HepG2 (cell line): Measurements from ENCODE around the gene PLEKHA6.

Experiments
- CTCF ChIP-seq: sonication (generic); formaldehyde crosslinking; IDR thresholded peaks from 2 replicates; pipeline ENCODE4 v1.5.0; 2020; ENCODE audit warnings: mild to moderate bottlenecking, missing genetic modification reagents, moderate library complexity
- ESRRA ChIP-seq: sonication (generic); formaldehyde crosslinking; IDR thresholded peaks from 2 replicates; pipeline ENCODE4 v1.5.1; 2020; ENCODE audit warnings: mild to moderate bottlenecking, low read depth, missing genetic modification reagents
- SMC3 ChIP-seq: IDR thresholded peaks from 2 replicates; pipeline ENCODE4 v1.6.1; 2011; ENCODE audit warnings: low read length, improper control_type of control experiment

- TF ChIP-seq ESRRA = no peak
- TF ChIP-seq CTCF (CRISPR knock-in tag) = no peak
- TF ChIP-seq SMC3 = no peak
Measured at GRCh38 chr1:204317170-204317569, 42.6 kb downstream of the PLEKHA6 start.
